Activated T-cell treated with anti-CD3 and anti-CD28 coated beads, Interleukin-2, amount 50 U/mL, for 1 hour (primary cell): ENCODE results near the gene FAM107B.
A peak's percentile ranks its signal among the peaks of the same experiment; 100 is the strongest.
"Not testable (repeated sequence)": the region's sequence is repeated elsewhere in the genome, so short reads cannot be mapped to it uniquely, and the experiment has no call there.

Experiments
- DNase-seq: peaks from one replicate; pipeline ENCODE4 v3.0.0-alpha.2; 2020

Gene FAM107B

DNA sequence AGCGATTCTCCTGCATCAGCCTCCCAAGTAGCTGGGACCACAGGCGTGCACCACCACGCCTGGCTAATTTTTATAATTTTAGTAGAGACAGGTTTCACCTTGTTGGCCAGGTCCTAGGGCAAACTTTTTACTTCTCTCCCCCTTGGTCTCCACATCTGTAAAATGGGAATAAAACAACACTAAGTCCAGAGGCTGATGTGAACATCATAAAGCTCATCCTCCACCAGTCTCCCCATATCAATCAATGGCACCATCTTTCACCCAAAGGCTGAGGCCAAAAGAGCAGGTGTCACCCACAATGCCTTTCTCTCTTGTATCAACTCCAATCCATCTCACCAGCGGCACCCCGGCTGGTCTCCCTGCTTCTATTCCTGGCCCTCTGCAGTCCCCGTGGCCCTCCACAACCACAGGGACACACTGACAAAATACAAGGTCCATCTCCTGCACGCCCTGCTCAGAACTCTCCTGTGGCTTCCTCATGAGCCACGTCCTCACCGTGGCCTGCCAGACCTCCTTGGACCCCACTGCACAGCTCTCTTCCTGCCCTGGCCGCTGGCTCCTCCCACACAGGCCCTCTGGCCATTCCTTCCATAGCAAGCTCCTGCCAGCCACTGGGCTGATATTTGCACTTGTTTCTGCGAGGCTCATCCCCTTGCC lies 179.0 kb downstream of the FAM107B start:
- no peak for DNase-seq

DNA sequence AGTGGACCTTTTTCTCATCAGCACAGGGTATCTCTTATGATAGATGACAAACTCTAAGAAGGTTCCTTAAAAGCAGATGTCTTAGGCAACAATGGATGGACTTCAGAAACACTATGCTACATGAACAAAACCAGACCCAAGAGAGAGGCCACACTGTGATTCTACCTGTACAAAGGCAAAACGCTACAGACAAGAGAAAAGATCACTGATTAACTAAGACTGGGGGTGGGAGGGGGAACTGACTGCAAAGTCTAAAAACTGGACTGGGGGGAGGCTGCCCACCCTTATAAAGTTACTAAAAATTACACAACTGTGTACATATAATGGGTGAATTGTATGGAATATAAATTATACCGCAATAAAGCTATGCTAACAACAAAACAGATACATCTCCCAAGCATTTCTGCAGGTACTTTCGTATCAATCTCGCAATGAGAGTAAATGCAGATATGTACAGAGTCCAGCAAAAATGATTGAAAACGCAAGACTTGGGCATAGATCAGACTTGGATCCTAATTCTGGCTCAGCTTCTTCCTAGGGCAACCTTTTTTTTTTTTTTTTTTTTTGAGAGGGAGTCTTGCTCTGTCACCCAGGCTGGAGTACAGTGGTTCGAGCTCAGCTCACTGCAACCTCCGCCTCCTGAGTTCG lies 179.7 kb downstream of the FAM107B start:
- no peak for DNase-seq

DNA sequence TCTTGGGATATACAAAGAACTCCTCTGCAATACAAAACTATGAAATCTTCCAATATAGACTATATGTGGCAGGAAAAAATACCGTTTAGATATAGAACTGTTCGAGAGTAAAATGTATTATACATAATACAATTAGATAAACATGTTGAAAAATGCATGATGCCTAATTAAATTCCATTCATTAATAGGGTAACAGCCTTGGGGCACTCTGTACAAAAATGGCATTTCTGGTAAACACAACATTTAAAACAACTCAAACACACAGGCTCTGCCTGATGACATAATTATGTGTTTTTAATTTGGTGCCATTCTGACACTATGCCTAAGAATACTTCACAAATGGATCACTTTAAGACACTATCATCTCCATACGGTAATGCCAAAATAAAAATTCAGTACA lies 180.9 kb downstream of the FAM107B start:
- no peak for DNase-seq

DNA sequence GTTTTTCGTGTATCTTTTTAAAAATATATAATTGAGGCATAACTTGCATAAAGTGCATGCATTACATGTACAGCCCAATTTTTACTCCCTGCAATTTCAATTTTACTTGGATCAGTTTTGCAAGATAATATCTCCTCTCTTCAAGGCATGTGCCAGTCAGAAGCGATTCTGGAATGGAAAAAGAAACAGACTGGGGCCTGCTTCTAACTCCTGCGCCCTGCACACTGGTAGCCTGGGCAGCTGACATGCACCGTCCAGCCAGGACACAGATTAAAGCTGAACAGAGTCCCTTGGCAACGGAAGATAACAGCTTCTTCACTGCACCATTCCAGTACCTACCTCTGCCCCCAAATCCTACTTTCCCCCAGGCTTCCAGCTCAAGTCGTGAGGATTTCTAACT lies 182.1 kb downstream of the FAM107B start:
- DNase-seq = no peak

DNA sequence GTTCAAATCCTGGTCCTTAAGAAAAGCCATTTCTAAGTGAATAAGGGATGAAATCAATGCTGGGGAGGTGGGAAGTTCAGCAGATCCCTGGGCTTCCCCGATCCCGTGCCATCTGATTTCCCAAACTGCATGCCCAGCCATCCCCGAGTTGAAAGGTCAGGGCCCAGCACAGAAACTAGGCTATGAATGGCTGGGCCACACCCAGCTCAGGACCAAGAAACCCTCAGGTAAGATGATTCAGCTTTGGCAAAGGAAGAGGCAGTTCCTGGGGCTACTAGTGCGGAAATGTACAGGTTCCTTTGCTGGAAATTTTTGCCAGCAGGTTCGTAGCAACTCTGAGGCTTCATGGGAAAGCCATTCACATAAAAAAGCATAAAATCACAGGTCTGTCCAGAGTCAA lies 182.7 kb downstream of the FAM107B start:
- DNase-seq = no peak

DNA sequence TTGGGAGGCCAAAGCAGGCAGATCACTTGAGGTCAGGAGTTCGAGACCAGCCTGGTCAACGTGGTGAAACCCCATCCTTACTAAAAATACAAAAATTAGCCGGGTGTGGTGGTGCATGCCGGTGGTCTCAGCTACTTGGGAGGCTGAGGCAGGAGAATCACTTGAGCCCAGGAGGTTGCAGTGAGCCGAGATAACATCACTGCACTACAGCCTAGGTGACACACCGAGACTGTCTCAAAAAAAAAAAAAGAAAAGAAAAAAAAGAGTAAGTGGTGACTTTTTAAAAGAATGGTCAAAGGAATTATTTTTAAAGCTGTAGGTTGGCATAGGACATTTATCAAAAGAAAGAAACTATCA lies 185.8 kb downstream of the FAM107B start:
- not testable (repeated sequence) for DNase-seq

DNA sequence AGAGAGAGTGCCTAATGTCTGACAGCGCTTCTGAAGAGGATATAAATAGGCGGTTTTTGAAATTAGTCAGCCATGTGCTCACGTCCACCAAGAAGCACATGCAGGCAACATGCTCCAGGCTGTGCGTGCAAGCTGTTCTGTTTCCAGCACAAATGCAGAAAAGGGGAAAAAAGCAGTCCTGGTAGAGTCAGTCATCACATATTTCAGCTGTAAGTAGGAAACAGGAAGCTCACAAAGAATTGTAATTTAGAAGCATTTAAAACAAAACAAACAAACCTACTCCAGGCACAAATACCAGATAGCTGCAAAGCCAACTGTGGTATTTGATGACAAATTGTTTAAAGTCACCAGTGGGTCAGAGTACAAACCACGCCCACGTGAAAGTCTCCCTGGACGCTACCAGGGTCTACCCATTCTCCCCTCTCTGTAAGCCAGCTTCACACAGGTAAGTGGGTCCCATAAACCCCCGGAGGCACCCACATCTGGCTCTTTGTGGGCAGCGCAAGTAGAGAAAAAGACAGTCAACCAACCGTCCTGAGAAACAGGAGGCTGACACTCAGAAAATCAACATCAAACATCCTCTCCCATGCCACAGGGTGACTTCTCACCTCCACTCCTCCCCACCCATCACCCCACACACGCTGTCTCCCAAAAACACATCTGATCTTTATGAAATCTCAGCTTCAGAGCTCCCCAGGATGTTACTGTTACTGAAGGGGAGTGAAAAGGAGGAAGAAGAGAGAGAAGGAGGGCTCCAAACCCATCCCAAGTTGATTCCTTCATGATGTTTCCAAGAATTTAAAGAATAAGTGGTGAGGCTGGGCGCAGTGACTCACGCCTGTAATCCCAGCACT lies 186.4 kb downstream of the FAM107B start:
- DNase-seq = no peak

DNA sequence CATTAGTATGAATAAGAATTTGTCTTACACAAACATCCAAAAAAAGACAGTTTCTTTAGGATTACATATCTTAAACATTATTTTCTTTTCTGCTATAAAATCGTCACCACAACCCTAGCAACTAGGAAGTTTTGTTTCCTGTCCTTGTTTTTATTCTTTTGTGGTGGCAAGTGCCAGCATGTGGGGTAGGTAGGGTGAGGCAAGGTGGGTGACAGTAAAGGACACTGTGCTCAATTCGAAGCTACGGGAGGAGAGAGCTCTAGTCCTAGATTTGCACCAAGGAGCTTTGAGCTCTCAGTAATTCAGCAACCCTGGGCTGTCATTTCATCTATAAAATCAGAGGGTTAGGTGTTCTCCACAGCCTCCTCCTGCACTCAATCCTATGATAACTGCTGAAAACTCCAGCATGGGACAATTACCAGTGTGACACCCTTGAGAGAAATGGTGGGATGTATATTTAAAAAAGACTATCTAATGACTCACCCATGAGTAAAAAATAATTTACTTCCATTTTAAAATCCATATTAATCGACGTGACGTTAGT lies 187.1 kb downstream of the FAM107B start:
- DNase-seq = no peak

DNA sequence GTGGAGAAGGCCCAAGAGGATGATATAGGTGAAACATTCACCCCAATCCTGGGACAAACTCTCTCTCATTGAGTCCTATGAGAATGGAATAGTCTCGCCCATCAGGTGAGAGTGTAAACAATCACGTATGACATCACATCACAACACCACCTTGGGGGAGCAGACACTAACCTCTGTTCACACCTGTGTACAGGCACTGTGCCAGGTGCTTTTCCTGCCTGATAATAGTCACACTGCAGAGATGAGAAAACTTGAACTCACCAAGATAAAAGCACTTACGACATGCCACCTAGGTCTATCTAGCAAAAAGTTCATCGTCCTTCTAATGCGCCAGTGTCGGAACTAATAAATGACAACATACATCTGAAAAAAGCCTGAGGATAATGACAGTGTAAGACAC lies 187.8 kb downstream of the FAM107B start:
- peak; percentile 71 for DNase-seq

DNA sequence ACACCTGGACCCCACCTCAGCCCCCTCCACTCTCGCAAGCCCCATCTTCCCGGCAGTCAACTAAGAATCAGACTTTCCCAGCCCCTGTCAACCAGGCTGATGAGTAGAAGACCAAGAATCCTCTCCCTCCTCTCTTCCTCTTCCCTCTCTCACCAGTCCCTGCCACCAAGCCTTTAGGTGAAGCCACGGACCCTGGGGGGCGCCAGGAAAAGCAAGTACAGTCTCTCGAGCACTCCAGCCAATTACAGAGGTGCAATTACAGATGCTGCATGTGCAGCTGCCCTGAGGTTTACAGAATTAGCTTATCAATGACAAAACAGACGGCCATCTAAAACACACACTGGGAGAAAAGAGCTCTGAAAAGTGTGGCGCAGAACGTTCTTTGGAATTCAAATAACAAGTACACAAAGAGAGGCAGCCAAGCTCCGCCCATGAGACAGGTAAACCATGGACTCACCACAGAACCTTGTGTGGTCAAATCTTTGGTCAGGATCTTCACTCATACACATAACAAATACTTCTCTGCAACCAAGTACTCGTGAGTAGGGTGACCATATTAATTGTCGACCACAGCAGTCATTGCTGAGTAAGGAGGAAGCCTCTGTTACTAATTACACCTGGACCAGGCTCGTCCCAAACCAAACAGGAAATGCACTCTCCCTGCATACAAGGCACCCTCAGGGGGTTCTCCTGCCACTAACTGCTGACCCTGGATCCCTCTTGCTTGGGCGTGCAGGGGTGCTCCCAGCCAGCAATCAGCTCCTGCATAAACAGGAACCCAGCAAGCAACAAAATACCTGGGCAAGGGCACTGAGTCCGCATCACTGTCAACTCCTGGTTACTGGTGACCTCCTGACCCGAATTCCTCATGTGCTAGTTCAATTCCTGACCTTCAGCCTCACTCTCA lies 189.2 kb downstream of the FAM107B start:
- no peak for DNase-seq

DNA sequence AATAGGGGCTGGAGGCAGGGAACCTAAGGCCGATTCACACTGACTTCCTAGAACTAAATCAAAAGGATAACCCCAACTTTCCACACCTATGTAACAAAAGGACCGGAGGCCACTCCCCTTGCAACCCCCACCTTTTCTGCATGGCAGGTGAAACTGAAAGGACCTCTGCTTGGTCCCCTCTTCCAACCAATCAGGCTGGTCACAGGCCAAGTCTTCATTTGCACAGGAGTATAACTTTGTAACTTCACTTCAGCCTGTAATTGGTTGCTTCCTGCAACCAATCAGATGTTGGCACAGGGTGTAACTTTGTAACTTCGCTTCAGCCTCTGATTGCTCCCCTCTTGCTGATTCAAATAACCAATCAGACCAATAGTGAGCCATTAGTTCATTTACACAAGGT lies 190.0 kb downstream of the FAM107B start:
- DNase-seq = no peak

DNA sequence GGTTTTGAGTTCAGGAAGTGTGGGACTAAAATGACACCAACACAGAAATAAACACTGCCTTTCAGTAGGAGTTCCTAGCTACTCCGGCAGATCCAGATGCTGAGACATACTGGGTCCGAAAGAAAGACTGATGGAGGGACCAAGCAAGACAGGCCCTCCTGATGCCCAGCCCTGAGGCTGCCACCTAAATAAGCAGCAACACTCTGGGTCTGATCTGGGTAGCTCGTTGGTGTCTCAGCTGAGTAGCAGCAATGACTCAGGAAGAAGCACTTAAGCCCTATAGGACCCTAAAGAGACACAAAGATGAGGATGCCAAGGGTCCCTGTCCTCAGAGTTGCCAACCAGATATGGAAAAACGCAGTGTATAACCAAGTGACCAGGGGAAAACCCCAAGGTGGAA lies 190.7 kb downstream of the FAM107B start:
- no peak for DNase-seq

DNA sequence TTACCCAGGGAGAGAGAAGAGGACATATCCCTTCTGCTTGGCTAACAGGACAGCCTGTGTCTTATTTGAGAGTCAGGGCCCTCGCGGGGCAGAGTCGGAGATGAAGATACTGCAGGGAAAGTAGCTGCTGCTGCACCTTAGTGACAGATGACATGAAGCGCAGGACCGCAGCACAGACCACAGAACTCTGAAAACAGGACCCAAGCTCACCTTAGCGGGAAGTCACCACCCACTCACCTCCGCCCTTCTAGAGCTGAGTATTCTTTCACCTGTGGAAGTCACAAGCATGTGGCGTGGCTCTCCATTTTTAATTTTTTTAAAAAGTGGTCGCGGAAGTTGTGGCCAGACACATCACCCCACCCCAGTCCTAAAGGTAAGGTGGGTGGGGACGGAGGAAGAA lies 191.4 kb downstream of the FAM107B start:
- peak; percentile 74 for DNase-seq

DNA sequence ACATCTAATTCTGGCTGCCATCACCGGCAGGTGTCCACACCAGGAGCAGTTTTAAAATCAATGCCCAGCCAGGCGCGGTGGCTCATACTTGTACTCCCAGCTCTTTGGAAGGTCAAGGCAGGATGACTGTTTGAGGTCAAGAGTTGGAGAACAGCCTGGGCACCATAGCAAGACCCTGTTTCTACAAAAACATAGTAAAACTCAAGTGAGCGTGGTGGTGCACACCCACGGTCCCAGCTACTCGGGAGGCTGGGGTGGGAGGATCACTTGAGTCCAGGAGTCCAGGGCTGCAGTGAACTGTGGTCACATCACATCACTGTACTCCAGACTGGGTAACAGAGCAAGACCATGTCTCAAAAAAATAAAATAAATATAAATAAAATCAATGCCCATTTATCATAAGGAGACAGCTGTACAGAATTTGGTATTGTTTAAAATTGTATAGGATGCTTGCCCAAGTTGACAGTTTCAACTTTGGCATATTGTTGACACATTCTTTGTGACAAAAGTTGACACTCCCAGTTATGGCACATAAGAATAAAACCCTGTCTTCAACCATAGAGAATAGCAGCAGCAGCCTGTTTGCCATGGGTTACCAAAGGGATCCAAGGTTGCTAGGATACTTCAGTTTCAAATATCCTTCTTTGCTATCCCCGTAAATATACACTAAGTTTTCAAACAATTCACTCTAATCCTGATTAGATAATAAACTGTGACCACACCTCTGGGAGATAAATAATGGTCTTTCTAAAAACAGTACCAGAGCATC lies 193.0 kb downstream of the FAM107B start:
- DNase-seq = no peak

DNA sequence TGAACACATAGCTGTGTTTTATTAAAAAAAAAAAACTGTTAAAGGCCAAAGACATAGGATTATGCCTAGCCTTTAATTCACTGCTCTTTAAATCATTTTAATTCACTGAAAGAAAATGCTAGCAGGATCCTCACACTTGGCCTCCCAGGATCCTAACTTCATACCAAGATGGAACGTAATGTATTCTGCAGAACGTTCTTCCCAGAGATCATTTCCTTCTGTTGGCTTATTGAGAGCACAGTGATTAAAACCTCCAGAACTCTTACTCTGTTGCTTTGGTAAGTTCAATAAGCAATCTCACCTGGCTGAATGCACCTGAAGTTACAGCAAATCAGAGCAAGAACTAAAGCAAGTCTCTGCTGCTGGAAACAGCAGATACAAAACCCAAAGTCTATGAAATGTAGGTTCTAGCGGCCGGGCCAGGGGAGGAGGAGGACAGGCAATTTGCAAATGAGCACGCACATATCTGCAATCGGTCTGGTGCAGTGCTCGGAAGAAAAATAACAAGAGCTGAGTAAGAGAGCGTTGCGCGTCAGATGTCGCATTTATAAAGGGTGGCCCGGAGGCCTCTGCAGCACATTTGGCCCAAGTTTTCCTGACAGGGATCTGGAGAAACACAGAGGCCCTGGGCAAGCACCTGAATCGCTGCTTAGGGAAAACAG lies 193.9 kb downstream of the FAM107B start:
- DNase-seq = peak; percentile 19

DNA sequence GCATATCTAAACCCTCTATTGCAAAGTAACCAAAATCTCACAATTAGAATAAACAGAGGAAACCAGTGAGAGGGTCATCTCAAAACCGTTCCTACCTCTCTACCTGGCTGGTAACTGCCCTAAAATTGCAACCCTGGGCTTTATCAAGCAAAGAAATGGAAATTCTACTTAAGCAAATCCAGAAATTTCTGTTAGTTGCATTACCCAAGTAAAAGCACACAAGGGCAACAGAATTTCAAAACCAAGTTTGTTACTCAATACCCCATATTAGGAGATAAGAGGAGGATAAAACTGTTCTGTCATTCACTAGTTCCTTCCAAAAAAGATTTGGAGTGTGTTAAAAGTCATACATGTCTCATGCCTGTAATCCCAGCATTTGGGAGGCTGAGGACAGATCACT lies 195.3 kb downstream of the FAM107B start:
- DNase-seq = no peak

DNA sequence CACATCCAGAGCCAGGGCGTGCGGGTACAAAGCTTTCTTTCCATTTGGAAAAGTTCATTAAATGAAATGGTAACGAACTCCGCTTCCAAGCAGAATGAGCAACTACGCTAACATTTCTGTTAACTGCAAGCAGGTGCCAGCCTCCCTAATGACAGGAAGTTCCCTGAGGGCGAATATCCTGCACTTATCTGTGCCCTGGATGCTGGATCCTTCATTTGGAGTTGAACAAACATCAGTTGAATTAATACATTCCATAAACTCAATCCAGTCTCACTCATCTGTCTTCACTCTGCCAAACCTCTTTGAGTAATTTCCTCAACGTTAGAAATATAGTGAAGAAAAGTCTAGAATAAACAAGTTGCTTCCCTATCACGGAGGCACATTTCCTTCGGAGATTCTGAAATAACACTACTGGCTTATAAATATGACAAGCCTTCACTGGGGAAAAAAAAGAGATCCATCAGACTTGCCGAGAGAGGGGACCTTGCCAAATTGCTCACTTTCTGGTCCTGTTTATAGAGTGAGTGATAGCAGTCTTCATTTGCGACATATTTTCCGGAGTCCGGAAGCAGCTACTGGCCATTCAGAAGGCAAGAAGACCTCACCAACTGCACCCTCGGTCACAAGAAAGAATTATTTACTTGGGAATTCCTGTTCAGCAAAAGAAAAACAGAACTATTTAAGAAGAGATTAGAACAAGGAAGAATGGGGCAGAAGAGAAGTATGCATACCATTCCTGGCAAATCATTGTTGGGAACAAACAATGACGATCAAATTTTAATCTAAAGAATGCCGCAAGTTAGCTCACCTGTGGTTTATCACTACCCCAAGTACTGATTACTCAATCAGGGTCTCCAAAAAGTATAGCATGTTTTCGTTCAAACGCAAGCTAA lies 196.4 kb downstream of the FAM107B start:
- DNase-seq = no peak

DNA sequence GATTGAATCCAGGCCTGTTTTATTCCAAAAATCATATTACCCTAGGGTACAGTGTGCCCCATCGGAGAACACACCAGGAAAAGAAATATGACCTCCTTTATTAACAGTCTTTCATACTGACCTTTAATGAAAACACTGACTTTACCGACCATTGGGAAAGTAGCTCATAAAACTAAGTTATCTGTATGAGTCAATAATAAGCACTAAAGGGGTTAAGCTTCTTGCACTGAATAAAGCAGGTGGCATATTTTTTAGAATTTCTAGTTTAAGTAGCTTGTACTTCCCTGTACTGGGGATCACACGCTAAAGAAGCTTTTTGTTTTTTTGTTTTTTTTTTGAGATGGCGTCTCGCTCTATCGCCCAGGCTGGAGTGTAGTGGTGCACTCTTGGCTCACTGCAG lies 199.8 kb downstream of the FAM107B start:
- DNase-seq = no peak

DNA sequence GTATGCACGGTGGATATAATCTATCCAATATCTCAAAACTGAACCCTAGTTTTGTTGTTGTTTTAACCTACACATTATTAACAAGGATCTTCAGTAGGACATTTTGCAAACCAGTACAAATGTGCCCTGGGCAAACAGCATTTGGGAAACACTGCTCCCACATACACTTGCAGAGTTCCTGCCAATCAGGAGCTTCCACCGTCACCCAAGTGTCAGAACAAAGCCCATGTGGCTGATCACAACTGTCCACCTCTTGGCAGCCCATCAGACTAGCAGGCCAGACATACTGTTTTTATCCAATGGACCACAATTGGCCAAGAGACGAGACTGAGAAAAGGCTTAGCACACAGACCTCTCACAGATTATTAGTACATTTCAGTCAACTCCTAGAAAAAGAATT lies 200.4 kb downstream of the FAM107B start:
- DNase-seq = no peak

DNA sequence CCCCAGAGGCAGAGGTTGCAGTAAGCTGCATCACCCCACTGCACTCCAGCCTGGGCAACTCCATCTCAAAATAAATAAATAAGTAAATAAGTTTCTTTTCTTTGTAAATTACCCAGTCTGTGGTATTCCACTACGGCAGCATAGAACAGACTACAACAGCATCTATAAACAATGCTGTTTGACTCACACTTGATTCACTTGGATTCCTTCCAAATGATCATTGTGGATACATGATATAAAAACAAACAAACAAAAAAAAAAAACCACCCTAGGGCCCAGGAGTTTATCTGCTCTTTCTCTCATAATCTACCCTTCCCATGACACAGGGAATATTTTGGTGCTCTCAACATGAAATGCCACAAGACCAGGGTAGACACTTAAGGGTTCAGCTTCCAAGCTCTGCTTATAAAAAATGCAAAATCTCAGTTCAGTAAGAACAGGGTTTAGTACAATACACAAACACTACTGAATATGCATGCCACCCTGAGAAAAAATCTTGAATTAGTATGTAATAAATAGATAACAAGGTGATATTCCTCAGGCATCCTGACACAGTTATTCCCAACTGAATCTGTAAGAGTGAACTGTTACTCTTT lies 200.9 kb downstream of the FAM107B start:
- no peak for DNase-seq
